VCaP (cell line): ENCODE results near the gene SLC11A2.

ENCODE experiments used
- H3K27ac ChIP-seq: fragments of 450-650 bp; 2 replicates; pipeline ENCODE4 v1.5.1; 2017
- CTCF ChIP-seq: fragments of 450-650 bp; conservative IDR thresholded peaks from 2 replicates; pipeline ENCODE4 v1.5.1; 2017; ENCODE audit warnings: mild to moderate bottlenecking, moderate library complexity

SLC11A2 gene

GRCh38 chr12:51062631-51063397 lies 36.6 kb upstream of the SLC11A2 start:
- no peak for TF ChIP-seq CTCF
- H3K27ac ChIP-seq = 0 out of 2 replicates have a peak overlapping the region, but pooled peaks have one; percentile 54

GRCh38 chr12:51059086-51059485 lies 32.9 kb upstream of the SLC11A2 start:
- no peak for TF ChIP-seq CTCF
- H3K27ac ChIP-seq = no peak overlapping the region

DNA sequence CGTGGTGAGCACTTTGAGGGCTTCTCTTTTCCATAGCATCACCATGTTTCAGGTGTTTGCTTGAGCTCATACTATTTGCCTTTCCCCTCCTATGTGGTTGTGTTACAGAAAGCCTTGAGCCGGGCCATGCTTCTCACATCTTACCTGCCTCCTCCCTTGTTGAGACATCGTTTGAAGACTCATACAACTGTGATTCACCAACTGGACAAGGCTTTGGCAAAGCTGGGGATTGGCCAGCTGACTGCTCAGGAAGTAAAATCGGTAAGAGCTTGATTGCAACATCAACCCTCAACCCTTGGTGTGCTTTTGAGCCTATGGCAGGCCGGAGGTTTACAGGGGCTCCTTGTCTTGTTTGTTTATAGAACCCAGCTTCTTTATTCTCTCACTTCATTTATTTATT lies 30.1 kb upstream of the SLC11A2 start:
- H3K27ac ChIP-seq = no peak overlapping the region

DNA sequence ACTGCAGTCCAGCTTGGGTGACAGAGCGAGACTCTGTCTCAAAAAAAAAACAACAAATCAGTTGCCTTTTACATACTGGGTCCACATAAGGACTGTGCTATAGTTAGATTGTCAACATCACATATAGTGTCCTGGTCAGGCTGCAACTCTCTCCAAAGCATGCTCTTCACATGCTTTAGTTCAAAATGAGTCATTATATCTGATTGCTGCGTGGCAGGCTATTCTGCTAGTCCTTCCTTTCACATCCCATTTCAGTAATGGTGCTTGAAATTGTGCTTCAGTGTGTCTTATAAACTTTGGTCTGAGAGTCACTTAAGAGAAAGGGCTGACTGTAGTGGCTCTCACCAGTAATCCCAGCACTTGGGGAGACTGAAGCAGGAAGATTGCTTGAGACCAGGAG lies 28.9 kb upstream of the SLC11A2 start:
- TF ChIP-seq CTCF = no peak
- no peak overlapping the region for H3K27ac ChIP-seq

More for the DNA sequence above, 30.1 kb upstream of the SLC11A2 start:
- no peak for TF ChIP-seq CTCF

DNA sequence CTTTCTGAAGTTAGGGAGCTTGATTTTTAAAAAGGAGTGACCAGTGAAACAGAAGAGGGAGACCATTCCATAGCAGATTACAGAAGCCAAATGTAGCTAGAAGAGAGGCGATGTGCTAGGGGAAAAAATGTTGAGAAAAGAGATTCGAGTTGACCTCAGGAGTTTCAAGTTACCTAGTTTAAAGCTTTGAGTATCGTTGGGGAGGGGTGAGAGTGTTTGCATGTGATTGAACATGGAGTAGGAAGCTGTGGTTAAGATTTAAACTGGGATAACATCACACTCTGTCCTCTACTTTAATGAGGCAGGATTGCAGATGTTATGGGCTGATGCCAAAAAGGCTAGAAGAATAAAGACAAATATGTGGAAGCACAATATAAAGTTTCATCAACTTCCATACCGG lies 25.6 kb upstream of the SLC11A2 start:
- peak overlapping the region; percentile 32; the same call in 1 of the 2 replicates for H3K27ac ChIP-seq
- TF ChIP-seq CTCF = no peak

DNA sequence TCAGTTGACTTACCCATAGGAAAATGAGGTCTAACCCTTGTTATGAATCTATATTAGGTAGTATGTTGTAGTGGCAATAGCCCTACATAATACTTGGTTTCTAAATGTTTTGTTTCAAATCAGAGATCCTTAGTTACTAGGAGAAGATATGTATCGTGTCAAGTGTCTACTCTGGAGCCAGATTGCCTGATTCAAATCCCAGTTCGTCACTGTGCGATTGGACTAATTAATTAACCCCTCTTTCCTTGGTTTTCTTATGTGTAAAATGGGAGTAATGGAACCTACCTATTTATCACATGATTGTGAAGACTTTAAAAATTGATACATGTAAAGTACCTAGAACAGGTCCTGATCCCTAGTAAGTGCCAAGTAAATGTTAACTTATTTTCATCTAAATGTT lies 23.3 kb upstream of the SLC11A2 start:
- H3K27ac ChIP-seq = peak overlapping the region; percentile 90; the same call in 1 of the 2 replicates
- no peak for TF ChIP-seq CTCF

DNA sequence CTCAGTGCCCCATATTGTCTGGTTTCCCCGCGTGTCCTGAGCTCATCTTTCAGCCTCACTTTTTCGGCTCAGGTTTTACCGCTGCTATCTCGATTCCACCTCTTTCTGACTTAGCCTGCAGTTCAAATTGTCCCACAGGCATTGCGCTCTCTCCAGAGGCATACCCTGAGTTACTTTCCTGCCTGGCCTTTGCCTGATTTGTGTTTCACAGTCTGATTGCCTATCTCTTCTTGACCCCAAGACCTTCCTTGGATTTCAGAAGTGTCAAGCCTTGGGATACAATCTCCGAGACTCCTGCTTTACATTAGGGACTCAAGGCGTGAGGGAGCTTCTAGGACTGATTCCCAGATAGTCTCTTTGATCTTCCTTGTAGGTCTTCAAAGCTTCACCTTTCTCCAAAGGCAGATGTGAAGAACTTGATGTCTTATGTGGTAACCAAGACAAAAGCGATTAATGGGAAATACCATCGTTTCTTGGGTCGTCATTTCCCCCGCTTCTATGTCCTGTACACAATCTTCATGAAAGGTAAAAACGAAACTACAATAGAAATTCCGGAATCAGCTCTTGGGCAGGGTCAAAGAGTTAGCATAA lies 22.6 kb upstream of the SLC11A2 start:
- no peak for TF ChIP-seq CTCF
- peak overlapping the region; percentile 90 for H3K27ac ChIP-seq
